IPS-20b (cell line): Measurements from ENCODE around the gene MIF.
"Not testable (repeated sequence)": the region's sequence is repeated elsewhere in the genome, so short reads cannot be mapped to it uniquely, and the experiment has no call there.

ENCODE experiments used
- H3K27ac ChIP-seq: one replicate; pipeline ENCODE4 v1.5.1; 2013; ENCODE audit warnings: low read length
- H3K27me3 ChIP-seq: 2 replicates; pipeline ENCODE4 v1.6.1; 2013; ENCODE audit warnings: mild to moderate bottlenecking, low read length, inconsistent platforms; ENCODE audit not compliant: insufficient read depth
- H3K36me3 ChIP-seq: 2 replicates; pipeline ENCODE4 v1.6.1; 2013; ENCODE audit warnings: low read depth, mild to moderate bottlenecking, inconsistent platforms, low read length, moderate library complexity; ENCODE audit not compliant: insufficient read depth
- H3K4me1 ChIP-seq: 2 replicates; pipeline ENCODE4 v1.6.1; 2013; ENCODE audit warnings: mild to moderate bottlenecking, control low read depth, inconsistent platforms, low read length, moderate library complexity; ENCODE audit not compliant: insufficient read depth
- H3K4me3 ChIP-seq: 2 replicates; pipeline ENCODE4 v1.5.1; 2013; ENCODE audit warnings: mild to moderate bottlenecking, low read length, inconsistent platforms
- H3K9ac ChIP-seq: 2 replicates; pipeline ENCODE4 v1.6.1; 2013; ENCODE audit warnings: low read depth, mild to moderate bottlenecking, inconsistent platforms, low read length, moderate library complexity
- H3K9me3 ChIP-seq: 2 replicates; pipeline ENCODE4 v1.6.1; 2013; ENCODE audit warnings: mild to moderate bottlenecking, low read depth, low read length, inconsistent platforms; ENCODE audit not compliant: insufficient read depth

Gene MIF

DNA sequence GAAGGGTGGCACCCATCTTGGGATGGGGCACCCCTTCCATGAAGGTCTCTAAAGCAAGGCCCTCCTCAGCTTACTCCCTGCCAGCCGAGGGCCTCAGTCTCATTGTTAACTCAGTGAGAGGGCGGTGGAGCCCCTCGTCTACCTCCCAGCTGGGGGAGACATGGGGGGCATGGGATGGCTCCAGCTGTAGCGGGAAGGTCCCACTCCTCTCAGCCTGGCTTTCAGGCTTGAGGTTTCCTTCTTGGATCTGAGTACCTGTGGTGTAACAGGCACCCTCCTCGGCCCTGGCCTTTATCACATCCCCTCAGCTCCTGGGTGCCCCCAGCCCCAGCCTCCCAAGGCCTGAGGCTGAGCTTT lies 2.0 kb downstream of the MIF start:
- H3K36me3 ChIP-seq = peaks cover 32% of the 10 kb centered on the region
- peaks cover 15% of the 10 kb centered on the region for H3K4me1 ChIP-seq
- H3K9me3 ChIP-seq = peaks cover 17% of the 10 kb centered on the region
- peak overlapping the region; percentile 90 for H3K27ac ChIP-seq
- H3K27me3 ChIP-seq = peaks cover 1% of the 10 kb centered on the region; the same call in 1 of the 2 replicates
- no peak overlapping the region; the same call in 1 of the 2 replicates for H3K9ac ChIP-seq
- H3K4me3 ChIP-seq = peak overlapping the region; percentile 92; the same call in 1 of the 2 replicates

DNA sequence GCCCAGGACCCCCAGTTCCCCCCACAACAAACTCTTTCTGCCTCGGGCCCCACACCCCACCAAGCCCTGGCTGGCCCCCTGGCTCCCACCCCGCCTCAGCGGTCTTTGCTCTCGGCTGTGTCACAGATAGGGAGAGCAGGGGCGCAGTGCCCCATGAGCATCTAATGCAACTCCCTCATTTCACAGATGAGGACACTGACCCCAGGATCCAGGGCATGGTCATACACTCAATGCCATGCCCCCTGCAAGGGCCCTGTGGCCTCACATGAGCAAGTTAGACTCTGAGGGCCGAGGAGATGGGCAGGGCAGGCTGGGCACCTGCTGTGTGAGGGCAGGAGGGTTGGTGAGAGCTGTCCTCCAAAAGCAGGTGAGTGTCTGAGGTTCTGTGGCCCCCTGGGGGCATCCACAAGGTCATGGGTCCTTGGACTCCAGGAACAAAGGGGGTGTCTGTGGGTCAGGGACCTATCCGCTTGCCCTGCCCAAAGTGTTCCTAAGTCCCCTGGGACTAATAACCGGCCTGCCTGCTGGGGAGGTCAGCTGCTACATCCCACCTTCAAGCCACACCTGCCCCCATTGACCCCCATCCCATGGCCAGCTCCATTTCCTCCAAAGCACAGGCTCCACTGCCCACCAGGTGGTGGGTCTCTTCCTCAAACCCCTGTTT lies 2.5 kb downstream of the MIF start:
- H3K27ac ChIP-seq = no peak overlapping the region
- no peak overlapping the region for H3K9ac ChIP-seq
- H3K4me1 ChIP-seq = peaks cover 15% of the 10 kb centered on the region
- H3K9me3 ChIP-seq = peaks cover 14% of the 10 kb centered on the region
- peaks cover 6% of the 10 kb centered on the region; the same call in 1 of the 2 replicates for H3K27me3 ChIP-seq
- H3K4me3 ChIP-seq = no peak overlapping the region
- H3K36me3 ChIP-seq = peaks cover 32% of the 10 kb centered on the region

DNA sequence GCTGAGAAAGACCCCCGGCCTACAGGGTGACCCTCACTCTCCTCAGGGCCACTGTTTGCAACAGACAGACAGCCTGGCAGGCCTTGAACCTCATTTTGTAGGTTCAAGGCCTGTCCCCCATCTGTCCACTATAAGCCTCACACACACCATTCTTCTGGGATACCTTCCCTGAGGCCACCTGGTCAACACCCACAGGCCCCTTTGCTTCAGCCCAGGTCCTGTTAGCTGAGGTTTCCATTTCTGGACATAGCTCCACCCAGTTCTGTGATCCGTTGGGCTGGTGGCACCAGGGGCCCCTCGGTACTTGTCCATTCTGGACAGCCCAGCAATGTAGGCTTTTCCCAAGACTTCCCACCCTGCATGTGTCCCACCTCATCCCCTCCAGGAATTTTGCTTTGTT lies 3.1 kb downstream of the MIF start:
- Histone ChIP-seq H3K4me3 (no peak overlapping the region), H3K27me3 (peaks cover 7% of the 10 kb centered on the region; the same call in 1 of the 2 replicates), H3K4me1 (peaks cover 15% of the 10 kb centered on the region), H3K27ac (no peak overlapping the region), H3K9ac (no peak overlapping the region), H3K36me3 (peaks cover 32% of the 10 kb centered on the region), H3K9me3 (peaks cover 10% of the 10 kb centered on the region; the same call in 1 of the 2 replicates)

DNA sequence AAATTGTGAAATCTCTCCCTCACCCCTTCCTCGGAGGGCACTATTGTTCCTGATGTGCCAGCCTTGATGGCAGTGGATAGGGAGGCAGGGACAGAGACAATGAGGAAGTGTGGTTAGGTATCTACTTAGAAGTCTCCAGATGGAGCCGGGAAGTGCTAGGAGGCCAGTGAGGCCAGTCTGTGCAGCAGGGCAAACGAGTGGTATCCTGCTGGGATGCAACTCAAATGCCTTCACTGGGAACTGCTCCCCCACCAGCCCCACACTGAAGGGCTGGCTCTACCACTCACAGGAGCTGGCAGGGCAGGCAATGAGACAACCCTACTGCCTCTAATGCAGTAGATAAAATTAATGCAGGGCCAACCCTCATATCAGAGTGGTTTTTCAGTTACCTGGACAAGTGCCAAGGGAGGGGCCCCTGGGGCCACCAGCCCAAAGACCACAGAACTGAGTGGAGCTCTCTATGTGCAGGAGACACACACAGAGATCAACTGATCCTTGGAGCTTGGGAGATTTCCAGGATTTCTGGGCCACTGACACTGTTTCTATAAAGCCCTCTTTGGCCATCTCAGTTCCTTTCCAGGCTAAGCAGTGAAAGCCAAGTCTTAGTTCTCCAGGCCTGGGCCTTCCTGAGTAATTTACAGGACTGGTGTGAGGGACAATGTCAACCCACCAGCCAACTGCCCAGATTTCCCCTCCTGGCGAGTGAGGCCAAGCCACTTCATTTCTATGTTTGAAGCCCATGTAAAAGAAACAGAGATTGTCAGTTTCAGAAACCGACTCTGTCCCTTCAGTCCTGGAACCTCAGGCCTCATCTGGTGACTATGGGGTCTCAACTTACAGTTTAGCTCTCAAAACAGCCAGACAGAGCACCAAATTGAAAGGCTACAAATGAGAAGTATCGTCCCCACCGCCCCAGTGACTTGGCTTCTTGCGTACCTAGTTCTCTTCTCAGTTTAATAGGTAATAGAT lies 4.1 kb downstream of the MIF start:
- no peak overlapping the region for H3K27ac ChIP-seq
- no peak overlapping the region for H3K4me3 ChIP-seq

DNA sequence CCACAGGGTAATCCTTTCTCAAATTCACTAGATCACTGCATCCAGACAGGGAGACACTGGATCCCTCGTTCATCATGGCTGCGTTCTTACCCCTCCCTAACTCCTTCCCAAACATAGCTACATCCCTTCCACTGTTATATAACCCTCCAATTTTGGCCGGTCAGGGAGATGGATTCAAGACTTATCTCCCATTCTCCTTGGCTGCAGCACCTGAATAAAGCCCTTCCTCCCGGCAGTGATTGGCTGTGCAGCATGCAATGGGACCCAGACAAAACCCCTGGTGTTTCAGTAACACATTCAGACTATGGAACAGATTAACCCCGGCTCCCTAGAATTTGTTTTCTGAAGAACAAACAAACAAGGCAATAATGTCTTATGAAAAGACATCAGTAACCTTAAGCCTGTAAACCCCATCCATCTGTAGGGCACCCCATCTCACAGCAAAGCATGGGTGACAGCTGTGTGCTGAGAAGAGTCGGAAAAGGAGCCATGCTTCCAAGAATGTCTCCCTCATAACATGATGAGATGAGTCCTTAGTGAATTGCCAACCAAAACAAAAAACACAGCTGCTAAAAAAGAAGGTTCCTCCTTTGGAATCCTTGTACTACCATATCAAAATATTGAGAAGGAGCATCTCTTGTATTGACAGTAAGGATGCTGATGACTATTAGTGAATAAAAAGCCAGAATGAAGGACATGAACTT lies 5.0 kb downstream of the MIF start:
- H3K9ac ChIP-seq = no peak overlapping the region
- no peak overlapping the region for H3K27ac ChIP-seq
- peaks cover 10% of the 10 kb centered on the region; the same call in 1 of the 2 replicates for H3K9me3 ChIP-seq
- H3K36me3 ChIP-seq = peaks cover 32% of the 10 kb centered on the region
- no peak overlapping the region for H3K4me3 ChIP-seq
- peaks cover 7% of the 10 kb centered on the region; the same call in 1 of the 2 replicates for H3K27me3 ChIP-seq
- peaks cover 6% of the 10 kb centered on the region; the same call in 1 of the 2 replicates for H3K4me1 ChIP-seq

More for the DNA sequence above, 4.1 kb downstream of the MIF start:
- Histone ChIP-seq H3K4me1 (peaks cover 10% of the 10 kb centered on the region; the same call in 1 of the 2 replicates), H3K9ac (no peak overlapping the region), H3K9me3 (peaks cover 10% of the 10 kb centered on the region; the same call in 1 of the 2 replicates), H3K27me3 (peaks cover 7% of the 10 kb centered on the region; the same call in 1 of the 2 replicates), H3K36me3 (peaks cover 32% of the 10 kb centered on the region)

DNA sequence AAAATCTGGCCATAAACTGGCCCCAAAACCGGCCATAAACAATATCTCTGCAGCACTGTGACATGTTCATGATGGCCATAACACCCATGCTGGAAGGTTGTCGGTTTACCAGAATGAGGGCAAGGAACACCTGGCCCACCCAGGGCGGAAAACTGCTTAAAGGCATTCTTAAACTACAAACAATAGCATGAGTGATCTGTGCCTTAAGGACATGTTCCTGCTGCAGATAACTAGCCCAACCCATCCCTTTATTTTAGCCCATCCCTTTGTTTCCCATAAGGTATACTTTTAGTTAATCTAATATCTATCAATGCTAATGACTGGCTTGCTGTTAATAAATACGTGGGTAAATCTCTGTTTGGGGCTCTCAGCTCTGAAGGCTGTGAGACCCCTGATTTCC lies 6.0 kb downstream of the MIF start:
- peaks cover 27% of the 10 kb centered on the region for H3K36me3 ChIP-seq
- not testable (repeated sequence) for H3K4me1 ChIP-seq, H3K27ac ChIP-seq, H3K9ac ChIP-seq, H3K9me3 ChIP-seq, H3K4me3 ChIP-seq
- peaks cover 14% of the 10 kb centered on the region; the same call in 1 of the 2 replicates for H3K27me3 ChIP-seq

DNA sequence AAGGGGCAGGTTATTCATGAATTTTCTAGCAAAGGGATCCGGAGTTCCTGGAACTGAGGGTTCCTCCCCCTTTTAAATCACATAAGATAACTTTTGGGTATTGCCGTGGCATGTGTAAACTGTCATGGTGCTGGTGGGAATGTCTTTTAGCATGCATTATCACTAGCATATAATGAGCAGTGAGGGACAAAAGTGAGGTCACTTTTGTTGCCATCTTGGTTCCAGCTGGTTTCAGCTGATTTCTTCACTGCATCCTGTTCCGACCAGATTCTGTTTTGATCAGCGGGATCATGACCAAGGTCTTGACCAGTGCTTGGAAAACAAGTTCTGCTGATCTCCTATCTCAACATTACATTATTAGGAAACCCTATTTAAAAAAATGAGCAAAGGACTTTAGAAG lies 7.4 kb downstream of the MIF start:
- Histone ChIP-seq H3K27me3 (peaks cover 24% of the 10 kb centered on the region; the same call in 1 of the 2 replicates), H3K4me1 (no peaks in the 10 kb centered on the region; the same call in 1 of the 2 replicates), H3K36me3 (peaks cover 13% of the 10 kb centered on the region), H3K27ac (no peak overlapping the region), H3K9ac (no peak overlapping the region), H3K9me3 (peaks cover 10% of the 10 kb centered on the region; the same call in 1 of the 2 replicates), H3K4me3 (no peak overlapping the region)

DNA sequence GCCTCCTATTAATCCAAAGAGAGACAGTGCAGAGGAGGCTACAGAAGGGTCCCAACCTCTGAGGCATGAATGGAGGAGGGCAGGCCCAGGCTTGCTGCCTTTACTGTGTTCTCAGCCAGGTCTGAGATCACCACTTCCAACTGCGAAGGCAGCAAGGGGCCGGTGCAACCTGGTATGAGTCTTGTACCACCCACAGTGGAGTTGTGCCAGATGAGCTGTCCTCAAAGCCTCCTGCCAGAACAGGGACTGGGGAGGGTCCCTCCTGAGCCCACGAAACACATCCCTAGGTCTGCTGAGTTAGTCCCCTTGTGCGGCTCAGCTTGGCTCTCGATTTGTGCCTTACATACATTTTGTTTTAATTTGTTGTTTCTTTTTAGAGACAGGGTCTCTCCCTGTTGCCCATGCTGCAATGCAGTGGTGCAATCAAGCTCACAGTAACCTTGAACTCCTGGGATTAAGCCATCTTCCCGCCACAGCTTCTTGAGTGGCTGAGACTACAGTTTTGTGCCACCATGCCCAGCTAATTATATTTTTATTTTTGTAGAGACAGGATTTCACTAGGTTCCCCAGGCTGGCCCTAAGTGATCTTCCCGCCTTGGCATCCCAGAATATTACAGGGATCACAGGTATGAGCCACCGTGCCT lies 9.3 kb downstream of the MIF start:
- Histone ChIP-seq H3K9me3 (peaks cover 10% of the 10 kb centered on the region; the same call in 1 of the 2 replicates), H3K27me3 (peaks cover 24% of the 10 kb centered on the region; the same call in 1 of the 2 replicates), H3K36me3 (no peaks in the 10 kb centered on the region; the same call in 1 of the 2 replicates), H3K9ac (no peak overlapping the region), H3K4me3 (no peak overlapping the region), H3K27ac (no peak overlapping the region), H3K4me1 (peaks cover under 1% of the 10 kb centered on the region; the same call in 1 of the 2 replicates)

DNA sequence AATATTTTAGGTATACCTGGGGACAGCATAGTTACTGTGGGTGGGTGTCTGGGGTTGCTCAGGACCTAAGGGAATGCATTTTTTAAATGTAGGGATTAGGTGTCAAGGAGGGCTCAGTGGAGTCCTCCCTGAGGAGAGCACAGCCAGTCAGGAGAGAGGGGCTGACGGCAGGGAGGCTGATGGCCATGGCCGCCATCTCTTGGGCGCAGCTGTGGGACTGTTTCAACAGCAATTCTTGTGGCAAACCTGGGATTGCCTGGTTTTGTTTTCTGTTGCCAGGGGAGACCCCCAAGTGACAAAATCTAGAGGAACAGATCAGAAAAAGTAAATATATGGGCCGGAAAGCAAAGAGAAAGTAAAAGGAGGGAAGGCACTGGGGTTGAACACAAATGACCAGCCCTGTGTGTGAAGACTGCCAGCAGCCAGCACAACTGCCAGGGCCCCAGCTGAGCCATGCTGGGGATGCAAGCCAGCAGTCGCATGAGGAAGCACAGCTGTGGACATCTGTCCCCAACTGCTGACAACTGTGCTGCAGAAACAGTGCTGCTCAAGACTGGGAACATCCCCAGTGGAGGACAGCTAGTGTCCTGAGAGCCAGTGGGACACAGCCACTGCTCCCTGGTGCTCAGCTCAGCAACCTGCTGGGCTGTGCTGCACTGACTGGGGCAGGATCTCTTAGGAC lies 10.5 kb downstream of the MIF start:
- Histone ChIP-seq H3K36me3 (no peaks in the 10 kb centered on the region), H3K27me3 (peaks cover 24% of the 10 kb centered on the region; the same call in 1 of the 2 replicates), H3K9ac (no peak overlapping the region), H3K4me3 (no peak overlapping the region), H3K27ac (no peak overlapping the region), H3K4me1 (peaks cover 9% of the 10 kb centered on the region; the same call in 1 of the 2 replicates), H3K9me3 (peaks cover 7% of the 10 kb centered on the region; the same call in 1 of the 2 replicates)

DNA sequence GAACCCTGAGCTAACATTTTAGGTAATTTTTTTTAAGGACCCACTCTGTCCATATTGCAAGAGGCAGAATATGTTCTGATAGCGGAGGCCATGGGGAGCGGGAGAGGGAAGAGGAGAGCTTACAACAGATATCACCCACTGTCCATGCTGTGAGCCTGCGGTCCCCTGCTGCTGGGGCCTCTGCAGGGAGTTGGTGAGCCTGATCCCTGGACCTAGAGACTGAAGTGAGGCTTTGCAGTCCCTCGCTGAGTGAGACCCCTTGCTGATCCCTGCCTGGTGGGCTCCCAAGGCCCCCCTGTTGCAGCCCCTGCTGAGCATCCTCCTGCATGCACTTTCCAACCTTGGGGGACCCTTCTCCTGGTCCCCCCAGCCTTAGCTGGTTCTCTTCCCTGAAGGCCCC lies 12.5 kb downstream of the MIF start:
- Histone ChIP-seq H3K27ac (no peak overlapping the region), H3K27me3 (peaks cover 18% of the 10 kb centered on the region; the same call in 1 of the 2 replicates), H3K4me3 (no peak overlapping the region), H3K9ac (no peak overlapping the region), H3K36me3 (no peaks in the 10 kb centered on the region), H3K4me1 (peaks cover 11% of the 10 kb centered on the region; the same call in 1 of the 2 replicates), H3K9me3 (no peaks in the 10 kb centered on the region)
